G401 (cell line): Measurements from ENCODE around the gene MTUS2. TPM values are rescaled to one million over a fixed set of nuclear protein-coding genes. Genes with fewer than 3 reads are reported as not detected.

Experiments
- DNase-seq: peaks from one replicate; pipeline ENCODE4 v3.0.0-alpha.2; 2015; ENCODE audit warnings: low spot score
- in situ Hi-C: cut with HindIII; loops from 2 replicates; pipeline ENCODE4 v1.10.0; 2016; ENCODE audit warnings: low sequenced_read_pairs, mixed read lengths
- total RNA-seq: library from RNA; depleted of rRNA; stranded (reverse); fragments of >200 nt; shearing (Covaris generic); gene quantifications from 2 replicates; pipeline ENCODE4 v1.2.3, GENCODE V29; 2014

MTUS2 gene
- total RNA-seq, 1 experiment from 2014 or later, result not detected

- in situ Hi-C loops, result no loop called here
Measured at GRCh38 chr13:29266756-29267733, 446.9 kb downstream of the MTUS2 start.

GRCh38 chr13:29270271-29270985 lies 450.3 kb downstream of the MTUS2 start:
- DNase-seq, result peak; percentile 60
- in situ Hi-C loops, result no loop called here

More at GRCh38 chr13:29266756-29267733, 446.9 kb downstream of the MTUS2 start:
- DNase-seq, result no peak

GRCh38 chr13:29271606-29272005 lies 451.5 kb downstream of the MTUS2 start:
- in situ Hi-C loops, result no loop called here
- no peak for DNase-seq

GRCh38 chr13:29279356-29280254 lies 459.5 kb downstream of the MTUS2 start:
- peak; percentile 38 for DNase-seq
- in situ Hi-C loops, result no loop called here

- no peak for DNase-seq
- in situ Hi-C loops, result no loop called here
Measured at GRCh38 chr13:29281932-29282495, 461.9 kb downstream of the MTUS2 start.

- DNase-seq, result no peak
- in situ Hi-C loops, result no loop called here
Measured at GRCh38 chr13:29284726-29285125, 464.6 kb downstream of the MTUS2 start.

GRCh38 chr13:29287237-29287636 lies 467.1 kb downstream of the MTUS2 start:
- in situ Hi-C loops, result no loop called here
- DNase-seq, result no peak

GRCh38 chr13:29292045-29292444 lies 471.9 kb downstream of the MTUS2 start:
- in situ Hi-C loops, result no loop called here
- DNase-seq, result no peak

- peak; percentile 14 for DNase-seq
- in situ Hi-C loops, result no loop called here
Measured at GRCh38 chr13:29294821-29295220, 474.7 kb downstream of the MTUS2 start.

- DNase-seq, result no peak
- in situ Hi-C loops, result no loop called here
Measured at GRCh38 chr13:29301027-29301426, 480.9 kb downstream of the MTUS2 start.

- in situ Hi-C loops, result no loop called here
- no peak for DNase-seq
Measured at GRCh38 chr13:29304148-29304547, 484.0 kb downstream of the MTUS2 start.

GRCh38 chr13:29310806-29311205 lies 490.7 kb downstream of the MTUS2 start:
- in situ Hi-C loops, result no loop called here
- no peak for DNase-seq

GRCh38 chr13:29315847-29316246 lies 495.7 kb downstream of the MTUS2 start:
- in situ Hi-C loops, result no loop called here
- DNase-seq, result no peak

- in situ Hi-C loops, result no loop called here
- no peak for DNase-seq
Measured at GRCh38 chr13:29317828-29318227, 497.7 kb downstream of the MTUS2 start.

GRCh38 chr13:29318741-29319140 lies 498.6 kb downstream of the MTUS2 start:
- in situ Hi-C loops, result no loop called here
- peak; percentile 25 for DNase-seq

- DNase-seq, result no peak
- in situ Hi-C loops, result no loop called here
Measured at GRCh38 chr13:29319451-29319850, 499.3 kb downstream of the MTUS2 start.

- in situ Hi-C loops, result no loop called here
- peak; percentile 15 for DNase-seq
Measured at GRCh38 chr13:29323954-29324353, 503.8 kb downstream of the MTUS2 start.

- in situ Hi-C loops, result no loop called here
Measured at GRCh38 chr13:29324601-29325000, 504.5 kb downstream of the MTUS2 start.

GRCh38 chr13:29328501-29328900 lies 508.4 kb downstream of the MTUS2 start:
- in situ Hi-C loops, result no loop called here
- DNase-seq, result no peak

More at GRCh38 chr13:29324601-29325000, 504.5 kb downstream of the MTUS2 start:
- DNase-seq, result no peak
